H9 (cell line): ENCODE results near the gene BPIFB4. TPM values are rescaled to one million over a fixed set of nuclear protein-coding genes. Genes with fewer than 3 reads are reported as not detected.

Source experiments
- DNase-seq: peaks from one replicate; pipeline ENCODE4 v3.0.0-alpha.2; 2017
- H2AFZ ChIP-seq: one replicate; pipeline ENCODE4 v1.6.1; 2013; ENCODE audit warnings: mild to moderate bottlenecking, low read length, control low read depth, moderate library complexity
- H2AK5ac ChIP-seq: 2 replicates; pipeline ENCODE4 v1.6.1; 2013; ENCODE audit warnings: low read length, control low read depth, mixed read lengths; ENCODE audit not compliant: insufficient read length
- H2BK120ac ChIP-seq: one replicate; pipeline ENCODE4 v1.6.1; 2013; ENCODE audit warnings: low read depth, mild to moderate bottlenecking, low read length, control low read depth, inconsistent platforms; ENCODE audit not compliant: poor library complexity, severe bottlenecking
- H2BK12ac ChIP-seq: 2 replicates; pipeline ENCODE4 v1.6.1; 2013; ENCODE audit warnings: low read length, control low read depth, mixed read lengths, low read depth; ENCODE audit not compliant: insufficient read length
- H2BK15ac ChIP-seq: 2 replicates; pipeline ENCODE4 v1.6.1; 2013; ENCODE audit warnings: low read depth, low read length, control low read depth
- H2BK20ac ChIP-seq: one replicate; pipeline ENCODE4 v1.6.1; 2013; ENCODE audit warnings: low read depth, mild to moderate bottlenecking, low read length, control low read depth, inconsistent platforms; ENCODE audit not compliant: poor library complexity, severe bottlenecking
- H2BK5ac ChIP-seq: 2 replicates; pipeline ENCODE4 v1.6.1; 2013; ENCODE audit warnings: low read length, control low read depth, mixed read lengths; ENCODE audit not compliant: insufficient read length
- H3K14ac ChIP-seq: 2 replicates; pipeline ENCODE4 v1.6.1; 2013; ENCODE audit warnings: low read length, control low read depth; ENCODE audit not compliant: insufficient read depth
- H3K18ac ChIP-seq: 2 replicates; pipeline ENCODE4 v1.6.1; 2013; ENCODE audit warnings: low read depth, mild to moderate bottlenecking, mixed read lengths, low read length, control low read depth; ENCODE audit not compliant: insufficient read length
- H3K23ac ChIP-seq: 2 replicates; pipeline ENCODE4 v1.6.1; 2013; ENCODE audit warnings: low read length, control low read depth, mixed read lengths, low read depth; ENCODE audit not compliant: insufficient read length
- H3K23me2 ChIP-seq: 2 replicates; pipeline ENCODE4 v1.6.1; 2013; ENCODE audit warnings: low read depth, mild to moderate bottlenecking, mixed read lengths, low read length, control low read depth; ENCODE audit not compliant: insufficient read length, poor library complexity, severe bottlenecking
- H3K27ac ChIP-seq: 2 replicates; pipeline ENCODE4 v1.5.1; 2013; ENCODE audit warnings: low read length, control low read depth, mixed read lengths, low read depth; ENCODE audit not compliant: insufficient read length
- H3K27me3 ChIP-seq: 2 replicates; pipeline ENCODE4 v1.6.1; 2013; ENCODE audit warnings: low read length, control low read depth, inconsistent platforms; ENCODE audit not compliant: insufficient read depth
- H3K4ac ChIP-seq: 2 replicates; pipeline ENCODE4 v1.6.1; 2013; ENCODE audit warnings: low read depth, mild to moderate bottlenecking, control low read depth, inconsistent platforms, low read length, moderate library complexity
- H3K4me1 ChIP-seq: 2 replicates; pipeline ENCODE4 v1.6.1; 2013; ENCODE audit warnings: low read length, control low read depth, inconsistent platforms; ENCODE audit not compliant: insufficient read depth
- H3K4me2 ChIP-seq: 2 replicates; pipeline ENCODE4 v1.6.1; 2013; ENCODE audit warnings: low read length, control low read depth, mixed read lengths; ENCODE audit not compliant: insufficient read length, insufficient read depth
- H3K56ac ChIP-seq: 2 replicates; pipeline ENCODE4 v1.6.1; 2013; ENCODE audit warnings: low read depth, mild to moderate bottlenecking, mixed read lengths, low read length, control low read depth; ENCODE audit not compliant: insufficient read length
- H3K79me1 ChIP-seq: 2 replicates; pipeline ENCODE4 v1.6.1; 2013; ENCODE audit warnings: low read depth, mild to moderate bottlenecking, moderate library complexity, low read length, control low read depth, inconsistent platforms; ENCODE audit not compliant: insufficient read depth, poor library complexity, severe bottlenecking
- H3K79me2 ChIP-seq: 2 replicates; pipeline ENCODE4 v1.6.1; 2013; ENCODE audit warnings: low read length, control low read depth, inconsistent platforms; ENCODE audit not compliant: insufficient read depth
- H3K9ac ChIP-seq: 2 replicates; pipeline ENCODE4 v1.6.1; 2013; ENCODE audit warnings: low read length, control low read depth, mixed read lengths; ENCODE audit not compliant: insufficient read length; ENCODE audit errors: extremely low read depth
- H3K9me3 ChIP-seq: one replicate; pipeline ENCODE4 v1.6.1; 2013; ENCODE audit warnings: low read depth, low read length, inconsistent platforms; ENCODE audit not compliant: control insufficient read depth
- H3T11ph ChIP-seq: one replicate; pipeline ENCODE4 v1.6.1; 2013; ENCODE audit warnings: mild to moderate bottlenecking, low read length, control low read depth, inconsistent platforms
- H4K20me1 ChIP-seq: one replicate; pipeline ENCODE4 v1.6.1; 2013; ENCODE audit not compliant: control insufficient read depth, insufficient read length, insufficient read depth
- H4K5ac ChIP-seq: 2 replicates; pipeline ENCODE4 v1.6.1; 2013; ENCODE audit warnings: low read depth, mild to moderate bottlenecking, mixed read lengths, low read length, control low read depth; ENCODE audit not compliant: insufficient read length
- H4K8ac ChIP-seq: replicated peaks from 2 replicates; pipeline ENCODE4 v1.6.1; 2013; ENCODE audit warnings: low read length, control low read depth, mixed read lengths, low read depth; ENCODE audit not compliant: insufficient read length
- H4K91ac ChIP-seq: 2 replicates; pipeline ENCODE4 v1.6.1; 2013; ENCODE audit warnings: low read depth, mild to moderate bottlenecking, moderate library complexity, mixed read lengths, low read length, control low read depth; ENCODE audit not compliant: insufficient read length
- H3K27ac Mint-ChIP-seq, 3 experiments: 2 replicates in 2 of 3; 3 replicates in 1 of 3; pipeline ENCODE4 v1.8.0; 2020 to 2021; ENCODE audit warnings: mixed read lengths in 3 of 3, mild to moderate bottlenecking in 1 of 3, moderate library complexity in 1 of 3
- H3K27me3 Mint-ChIP-seq: 2 replicates; pipeline ENCODE4 v1.8.0; 2021; ENCODE audit warnings: low read depth, mild to moderate bottlenecking, moderate library complexity, mixed read lengths
- H3K36me3 Mint-ChIP-seq, 3 experiments: 2 replicates in 2 of 3; 3 replicates in 1 of 3; pipeline ENCODE4 v1.8.0; 2020 to 2021; ENCODE audit warnings: low read depth in 3 of 3, mixed read lengths in 3 of 3; ENCODE audit not compliant: insufficient read depth in 1 of 3
- H3K4me1 Mint-ChIP-seq, 2 experiments: 2 replicates each; pipeline ENCODE4 v1.8.0; 2020; ENCODE audit warnings: mixed read lengths in 2 of 2
- H3K4me3 Mint-ChIP-seq, 2 experiments: 2 replicates in 1 of 2; 3 replicates in 1 of 2; pipeline ENCODE4 v1.8.0; 2020 to 2021; ENCODE audit warnings: mild to moderate bottlenecking in 2 of 2, mixed read lengths in 2 of 2, moderate library complexity in 1 of 2
- H3K9me3 Mint-ChIP-seq, 2 experiments: 2 replicates in 1 of 2; 3 replicates in 1 of 2; pipeline ENCODE4 v1.8.0; 2020; ENCODE audit warnings: mild to moderate bottlenecking in 2 of 2, mixed read lengths in 2 of 2, moderate library complexity in 1 of 2
- CTCF ChIP-seq: fragments of 200-600 bp; sonication (generic); conservative IDR thresholded peaks from 3 replicates; pipeline ENCODE4 v1.8.0; 2021; ENCODE audit warnings: antibody characterized with exemption, mild to moderate bottlenecking
- WGBS: extraction: QIAGEN DNeasy Blood & Tissue Kit; methylation state at CpG from one replicate; pipeline ENCODE4 v1.1.7; 2013; ENCODE audit warnings: missing lambda C conversion rate, low lambda C conversion rate, mixed read lengths; ENCODE audit not compliant: insufficient read length; ENCODE audit errors: extremely low coverage; 5-methylcytosine and 5-hydroxymethylcytosine counted together
- total RNA-seq: library from RNA; stranded (reverse); gene quantifications from 2 replicates; pipeline ENCODE4 v1.2.1, GENCODE V29; 2021

Gene BPIFB4
- total RNA-seq, 1 experiment from 2014 or later: not detected

GRCh38 chr20:33091147-33091546, 11.7 kb downstream of the BPIFB4 start:
- Histone ChIP-seq H4K5ac (no peak overlapping the region), H3K79me1 (no peaks in the 10 kb centered on the region), H3K4ac (no peak overlapping the region), H2BK15ac (no peak overlapping the region), H3K27me3 (no peaks in the 10 kb centered on the region), H2AK5ac (no peak overlapping the region), H3K4me1 (no peaks in the 10 kb centered on the region), H4K91ac (no peak overlapping the region), H3K4me2 (no peak overlapping the region), H2AFZ (no peak overlapping the region), H3K27ac (no peak overlapping the region), H3K23me2 (no peaks in the 10 kb centered on the region), H3K9me3 (no peaks in the 10 kb centered on the region), H3K9ac (no peak overlapping the region), H3K56ac (no peak overlapping the region), H3K18ac (no peak overlapping the region), H2BK20ac (no peak overlapping the region), H2BK12ac (no peak overlapping the region), H3T11ph (no peak overlapping the region), H2BK5ac (no peak overlapping the region), H2BK120ac (no peak overlapping the region), H3K79me2 (no peaks in the 10 kb centered on the region), H3K23ac (no peak overlapping the region), H4K20me1 (no peaks in the 10 kb centered on the region), H3K14ac (no peak overlapping the region), H4K8ac (no peak overlapping the region)
- no peak for DNase-seq
- no CpG with 5 or more reads among the region's 3 CpGs for WGBS
- H3K9me3 Mint-ChIP-seq: no peaks in the 10 kb centered on the region
- H3K27ac Mint-ChIP-seq: no peak overlapping the region
- TF ChIP-seq CTCF: no peak
- H3K36me3 Mint-ChIP-seq: no peaks in the 10 kb centered on the region
- peaks cover 18% of the 10 kb centered on the region for H3K27me3 Mint-ChIP-seq
- no peak overlapping the region for H3K4me3 Mint-ChIP-seq
- 0 out of 4 replicates have a peak, but pooled peaks cover 0 to 2% of the 10 kb centered on the region in 2 experiments for H3K4me1 Mint-ChIP-seq
